ENCODE results near the gene MLANA. TPM values are rescaled to one million over a fixed set of nuclear protein-coding genes. Genes with fewer than 3 reads are reported as not detected.

Gene MLANA
- total and polyA plus RNA-seq, 10 of the 15 experiments (the other 5 are each of a cell fraction or from before 2014, with no cell fraction given): 0.11 to 0.26 (median 0.13) TPM; not detected in 6

GRCh38 chr9:5893134-5893505 lies 2.4 kb downstream of the MLANA start:
- intact Hi-C loops (cut with micrococcal nuclease; ENCODE audit: unreplicated experiment): no loop called here
- H3K27me3 ChIP-seq (replicated peaks in 1 of 2; ENCODE audit: control insufficient read depth in 2 of 2, insufficient read depth in 2 of 2, low read length in 1 of 2): no peaks in the 10 kb centered on the region
- no peaks in the 10 kb centered on the region for H3K9me3 ChIP-seq (replicated peaks; ENCODE audit: control insufficient read depth, insufficient read depth, low read length)
- no peak overlapping the region for H3K4me3 ChIP-seq
- FAIRE-seq (no peak), DNase-seq (ENCODE audit: low read depth, low spot score) (no peak), ATAC-seq (no peak)
- ChIA-PET RAD21 (ENCODE audit: unreplicated experiment) (no interaction called here), CTCF (interaction anchor here (1.6 kb wide), 1 partner anchor 83 kb away, joined by 7 read pairs; no protein-coding TSS in a partner anchor), SMC1A (ENCODE audit: uncharacterized antibody, unreplicated experiment) (interaction anchor here (1.8 kb wide), 1 partner anchor 83 kb away, joined by 4 read pairs; no protein-coding TSS in a partner anchor), POLR2A (interaction anchor here (0.8 kb wide), 1 partner anchor 110 kb away, joined by 9 read pairs; no protein-coding TSS in a partner anchor)
- no TSS peak for BruUV-seq (replicated peaks)
- no peak overlapping the region for H3K27ac ChIP-seq (ENCODE audit: control insufficient read depth, insufficient read depth)
- no peak overlapping the region for H2AFZ ChIP-seq (ENCODE audit: control insufficient read depth, low read depth, low read length)
- WGBS (ENCODE audit: insufficient coverage, insufficient replicate concordance, low lambda C conversion rate, missing lambda C conversion rate): 93% methylated on average over 4 of the region's 4 CpGs
- no peak overlapping the region for H3K4me2 ChIP-seq (ENCODE audit: control insufficient read depth, insufficient read depth)
- H3K36me3 ChIP-seq (ENCODE audit: control insufficient read depth in 2 of 2, insufficient read depth in 2 of 2, low read length in 1 of 2): no peaks in the 10 kb centered on the region
- H4K20me1 ChIP-seq (ENCODE audit: control insufficient read depth, insufficient read depth): no peaks in the 10 kb centered on the region
- no peak overlapping the region for H3K9ac ChIP-seq (ENCODE audit: control insufficient read depth, insufficient read depth, low read length)
- no peaks in the 10 kb centered on the region for H3K4me1 ChIP-seq (ENCODE audit: control insufficient read depth, insufficient read depth, low read length)
- H3K79me2 ChIP-seq (ENCODE audit: control insufficient read depth, insufficient read depth, low read length): no peaks in the 10 kb centered on the region
- no peak for TF ChIP-seq EP300 (IDR thresholded peaks at IDR 0.05; ENCODE audit: borderline replicate concordance in 1 of 2, control insufficient read depth in 1 of 2, low read depth in 2 of 2, low read length in 2 of 2)
- TF ChIP-seq E2F8 (IDR thresholded peaks at IDR 0.05; ENCODE audit: low read depth, partially characterized antibody): no peak
- TF ChIP-seq CREM (IDR thresholded peaks at IDR 0.05; ENCODE audit: low read depth): no peak
- no peak for TF ChIP-seq SIN3A (IDR thresholded peaks at IDR 0.05; ENCODE audit: low read depth, low read length)
- TF ChIP-seq, protein P1, sequence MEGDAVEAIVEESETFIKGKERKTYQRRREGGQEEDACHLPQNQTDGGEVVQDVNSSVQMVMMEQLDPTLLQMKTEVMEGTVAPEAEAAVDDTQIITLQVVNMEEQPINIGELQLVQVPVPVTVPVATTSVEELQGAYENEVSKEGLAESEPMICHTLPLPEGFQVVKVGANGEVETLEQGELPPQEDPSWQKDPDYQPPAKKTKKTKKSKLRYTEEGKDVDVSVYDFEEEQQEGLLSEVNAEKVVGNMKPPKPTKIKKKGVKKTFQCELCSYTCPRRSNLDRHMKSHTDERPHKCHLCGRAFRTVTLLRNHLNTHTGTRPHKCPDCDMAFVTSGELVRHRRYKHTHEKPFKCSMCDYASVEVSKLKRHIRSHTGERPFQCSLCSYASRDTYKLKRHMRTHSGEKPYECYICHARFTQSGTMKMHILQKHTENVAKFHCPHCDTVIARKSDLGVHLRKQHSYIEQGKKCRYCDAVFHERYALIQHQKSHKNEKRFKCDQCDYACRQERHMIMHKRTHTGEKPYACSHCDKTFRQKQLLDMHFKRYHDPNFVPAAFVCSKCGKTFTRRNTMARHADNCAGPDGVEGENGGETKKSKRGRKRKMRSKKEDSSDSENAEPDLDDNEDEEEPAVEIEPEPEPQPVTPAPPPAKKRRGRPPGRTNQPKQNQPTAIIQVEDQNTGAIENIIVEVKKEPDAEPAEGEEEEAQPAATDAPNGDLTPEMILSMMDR (IDR thresholded peaks at IDR 0.05 in 2 of 3, conservative IDR thresholded peaks at IDR 0.05 in 1 of 3; ENCODE audit: control insufficient read depth in 2 of 3, extremely low read depth in 1 of 3, insufficient read depth in 1 of 3, low read depth in 3 of 3, low read length in 3 of 3): no peak
- no peak for TF ChIP-seq NFYA (IDR thresholded peaks at IDR 0.05; ENCODE audit: borderline replicate concordance, low read depth, low read length)
- no peak for TF ChIP-seq SMAD5 (IDR thresholded peaks at IDR 0.05; ENCODE audit: low read depth)
- TF ChIP-seq HSF1 (IDR thresholded peaks at IDR 0.05; ENCODE audit: low read depth, low read length): no peak
- no peak for TF ChIP-seq WRNIP1 (IDR thresholded peaks at IDR 0.05; ENCODE audit: borderline replicate concordance, low read depth, low read length)
- no peak for TF ChIP-seq PBX3 (IDR thresholded peaks at IDR 0.05; ENCODE audit: insufficient replicate concordance, low read depth, low read length)
- no peak for TF ChIP-seq ZNF274 (IDR thresholded peaks at IDR 0.05; ENCODE audit: insufficient read depth, insufficient read length)
- no peak for TF ChIP-seq STAT1 (conservative IDR thresholded peaks at IDR 0.05)
- TF ChIP-seq JUNB (IDR thresholded peaks at IDR 0.05): no peak
- TF ChIP-seq TCF3 (IDR thresholded peaks at IDR 0.05; ENCODE audit: borderline replicate concordance, insufficient read depth, low read depth, low read length): no peak
- in situ Hi-C loops (cut with MboI): loop anchor here (25.0 kb wide), 2 partner anchors 419 to 1894 kb away; partner anchors contain the start of gene DMAC1
